ENCODE measurements around the gene GUF1.
"Not testable (repeated sequence)": the region's sequence is repeated elsewhere in the genome, so short reads cannot be mapped to it uniquely, and the experiment has no call there.

Gene GUF1

DNA sequence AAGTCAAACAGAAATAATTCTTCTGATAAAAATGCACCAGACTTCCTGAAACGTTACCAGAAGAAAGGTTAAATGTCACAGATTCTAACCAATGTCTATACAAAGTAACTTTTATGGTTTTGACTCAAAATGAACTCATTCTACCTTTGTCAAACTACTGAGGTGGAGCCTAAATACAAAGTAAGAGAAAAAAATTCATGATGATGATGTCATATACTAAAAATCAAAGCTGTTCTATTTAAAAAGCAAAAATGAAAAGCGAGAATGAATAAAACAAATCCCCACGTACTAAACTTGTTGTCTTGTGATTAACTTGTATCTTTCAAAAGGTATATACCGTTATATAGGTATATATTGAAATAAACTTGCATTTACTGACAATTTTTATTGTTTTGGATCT, 26.5 kb downstream of the GUF1 start:
- no peak for DNase-seq

DNA sequence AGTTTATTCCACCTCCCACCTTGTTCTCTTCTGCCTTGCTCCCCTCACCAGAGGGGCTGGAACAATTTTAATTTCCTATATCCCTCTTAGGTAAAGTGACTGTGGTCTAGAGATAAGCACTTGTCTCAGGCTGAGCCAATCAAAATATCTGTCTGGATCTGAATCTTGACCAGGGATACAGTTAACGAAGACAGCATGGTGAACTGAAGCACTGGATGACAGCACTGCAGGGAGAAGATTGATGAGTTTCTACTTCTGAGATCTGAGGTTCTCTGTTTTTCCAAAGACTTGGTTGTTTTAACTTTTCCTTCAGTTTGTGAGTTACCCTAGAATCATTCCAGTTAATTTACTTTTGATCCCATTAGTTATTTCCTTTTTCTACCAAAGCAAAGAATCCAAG, 34.9 kb downstream of the GUF1 start:
- DNase-seq, result no peak

DNA sequence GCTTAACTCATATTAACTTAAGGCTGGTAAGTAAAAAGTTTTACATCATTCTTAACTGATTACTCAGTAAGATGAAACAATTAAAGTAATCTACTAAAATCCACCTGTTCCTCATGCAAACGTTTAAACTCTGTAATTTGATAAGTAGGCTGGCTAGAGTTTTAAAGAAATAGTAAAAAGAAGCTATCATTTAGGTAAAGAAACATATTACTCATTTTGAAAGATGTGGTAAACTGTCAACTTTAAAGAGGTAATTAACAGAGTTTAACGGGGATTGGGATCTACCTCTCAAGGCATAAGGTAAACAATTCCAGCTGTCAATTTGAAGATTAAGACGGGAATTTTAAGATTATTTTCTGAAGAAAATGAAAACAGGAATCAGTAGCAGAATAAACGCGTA, 38.4 kb downstream of the GUF1 start:
- no peak for DNase-seq

DNA sequence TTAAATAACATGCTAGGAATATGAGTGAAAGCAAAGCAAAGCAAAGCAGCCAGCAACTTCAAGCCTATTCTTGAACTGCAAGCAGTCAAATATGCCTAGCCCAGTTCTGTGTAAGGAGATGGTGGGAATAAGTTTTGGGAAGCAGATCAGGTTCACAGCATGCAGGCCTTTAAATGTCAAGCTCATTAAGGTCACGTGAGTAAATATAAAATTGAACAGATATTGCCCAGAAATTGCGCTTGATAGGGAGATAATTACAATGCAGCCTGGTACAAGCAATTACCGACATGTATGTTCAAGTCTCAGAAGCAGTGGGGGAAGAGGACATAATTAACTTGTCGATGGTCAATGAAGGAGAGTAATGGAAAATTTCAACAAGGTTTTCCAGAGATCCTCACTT, 42.2 kb downstream of the GUF1 start:
- no peak for DNase-seq

DNA sequence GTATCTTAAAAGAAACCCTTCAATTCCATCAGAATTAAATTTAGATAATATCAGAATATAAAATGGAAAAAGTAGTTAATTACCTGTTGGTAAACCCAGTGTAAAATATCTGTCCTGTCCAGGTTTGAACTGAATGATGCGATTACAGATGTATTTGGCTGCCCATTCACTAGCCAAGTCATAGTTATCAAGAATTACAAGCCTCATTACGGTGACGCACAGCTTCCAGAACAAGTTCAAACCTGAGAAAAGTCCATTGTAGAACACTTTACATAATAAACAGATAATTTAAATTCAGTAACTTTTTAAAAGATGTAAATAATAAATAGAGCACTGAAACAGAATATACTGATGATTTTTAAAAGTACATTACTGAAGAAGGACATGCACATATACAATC, 43.8 kb downstream of the GUF1 start:
- no peak for DNase-seq

DNA sequence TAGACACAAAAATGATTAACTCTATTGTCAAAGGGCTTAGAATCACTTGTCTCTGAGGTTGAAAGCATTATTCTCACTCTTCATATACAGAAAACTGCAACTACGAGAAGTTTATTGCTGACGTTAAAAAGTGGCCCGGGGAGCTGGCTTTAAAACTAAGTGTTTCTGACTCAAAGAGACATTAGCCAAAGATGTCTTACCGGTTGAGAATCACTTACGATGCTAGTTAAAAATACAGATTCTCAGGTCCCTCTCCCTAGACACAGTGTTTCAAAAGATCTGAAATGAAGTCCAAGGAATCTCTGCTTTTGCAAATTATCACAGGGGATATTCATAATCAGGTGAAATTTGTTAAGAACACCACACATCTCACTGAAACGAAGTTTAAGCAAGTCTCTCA, 46.9 kb downstream of the GUF1 start:
- DNase-seq, result no peak

DNA sequence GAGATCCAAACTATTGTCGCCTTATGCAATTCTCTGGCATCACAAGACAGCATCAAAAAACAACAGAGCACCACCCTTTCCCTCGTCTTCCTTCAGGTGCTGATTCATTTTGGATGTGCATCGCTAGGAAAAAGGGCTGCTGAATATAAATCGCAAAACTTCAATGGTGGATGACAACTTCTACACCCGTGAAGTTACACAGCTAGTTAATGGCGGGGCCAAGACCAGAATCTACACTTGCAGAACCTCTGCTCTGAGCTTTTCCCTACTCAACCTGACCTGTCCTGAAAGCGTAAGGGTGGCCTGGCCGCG, 47.5 kb downstream of the GUF1 start:
- no peak for DNase-seq

DNA sequence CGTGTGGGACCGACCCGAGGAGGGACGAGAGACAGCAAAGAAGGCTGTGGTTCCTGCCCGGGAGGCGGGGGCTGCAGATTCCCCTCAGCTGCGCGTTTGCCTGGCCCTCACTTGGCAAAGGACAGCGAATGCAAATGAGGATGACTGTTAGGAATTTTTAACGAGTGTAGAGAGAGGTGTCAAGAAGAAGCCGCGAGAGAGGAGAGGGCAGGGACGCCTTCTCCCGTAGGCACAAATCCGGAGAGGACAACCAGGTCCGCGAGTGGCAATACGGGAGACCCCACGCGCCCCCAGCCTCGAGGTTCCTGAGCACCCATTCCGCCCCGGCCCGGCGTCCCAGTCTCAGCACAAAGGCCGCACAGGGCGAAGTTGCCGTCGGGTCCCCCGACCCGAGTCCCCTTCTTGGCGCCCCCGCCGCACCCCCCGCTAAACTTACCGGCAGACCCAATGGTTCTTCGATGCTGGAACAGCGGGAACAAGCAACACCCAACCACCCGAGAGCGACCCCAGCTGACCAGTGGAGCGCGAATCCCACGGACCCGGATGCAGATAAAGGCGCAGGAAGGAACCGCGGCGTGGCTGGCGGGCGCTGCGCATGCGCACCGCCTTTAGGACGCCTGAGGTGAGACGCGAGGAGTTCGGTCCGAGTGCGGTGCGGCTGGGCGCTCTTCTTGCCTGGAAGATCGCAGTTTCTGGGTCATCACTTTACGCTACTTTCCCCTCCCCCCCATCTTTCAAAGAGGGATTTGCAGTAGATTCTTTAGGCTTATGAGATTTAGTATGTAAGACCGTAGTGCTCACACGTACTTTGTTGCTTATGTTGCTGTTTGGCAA, 48.0 kb downstream of the GUF1 start, which contains the start of gene GNPDA2:
TSS of gene GNPDA2 (minus strand) at position 519 of the 834 bp plus-strand sequence. CDS start 4,349 bp downstream, outside the sequence.
- peak; percentile 28 for DNase-seq

DNA sequence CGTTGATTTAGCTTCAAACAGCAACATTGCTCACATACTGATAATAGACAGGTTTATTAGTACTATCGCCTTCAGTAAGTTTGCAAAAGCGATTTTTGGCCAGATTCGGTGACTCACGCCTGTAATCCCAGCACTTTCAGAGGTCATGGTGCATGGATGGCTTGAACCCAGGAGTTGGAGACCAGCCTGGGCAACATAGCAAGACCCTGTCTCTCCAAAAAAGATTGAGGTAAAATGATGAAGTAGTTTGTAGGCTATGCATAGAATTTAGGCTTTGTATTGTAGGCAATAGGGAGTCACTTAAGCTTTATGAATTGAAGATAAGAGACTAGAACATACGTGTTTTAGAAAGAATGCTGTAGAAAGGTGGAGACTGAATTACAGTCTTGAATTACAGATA, 49.3 kb downstream of the GUF1 start:
- DNase-seq, result no peak

DNA sequence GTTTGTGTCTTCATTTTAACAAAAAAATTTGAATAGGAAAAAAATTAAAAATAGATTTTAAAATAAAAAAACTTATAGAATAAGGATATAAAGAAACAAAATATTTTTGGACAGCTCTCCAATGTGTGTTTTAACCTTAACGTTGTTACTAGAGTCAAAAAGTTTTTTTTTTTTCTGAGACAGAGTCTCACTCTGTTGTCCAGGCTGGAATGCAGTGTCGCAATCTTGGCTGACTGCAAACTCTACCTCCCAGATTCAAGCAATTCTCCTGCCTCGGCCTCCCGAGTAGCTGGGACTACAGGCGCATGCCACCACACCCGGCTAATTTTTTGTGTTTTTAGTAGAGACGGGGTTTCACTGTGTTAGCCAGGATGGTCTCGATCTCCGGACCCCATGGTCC, 50.5 kb downstream of the GUF1 start:
- not testable (repeated sequence) for DNase-seq

DNA sequence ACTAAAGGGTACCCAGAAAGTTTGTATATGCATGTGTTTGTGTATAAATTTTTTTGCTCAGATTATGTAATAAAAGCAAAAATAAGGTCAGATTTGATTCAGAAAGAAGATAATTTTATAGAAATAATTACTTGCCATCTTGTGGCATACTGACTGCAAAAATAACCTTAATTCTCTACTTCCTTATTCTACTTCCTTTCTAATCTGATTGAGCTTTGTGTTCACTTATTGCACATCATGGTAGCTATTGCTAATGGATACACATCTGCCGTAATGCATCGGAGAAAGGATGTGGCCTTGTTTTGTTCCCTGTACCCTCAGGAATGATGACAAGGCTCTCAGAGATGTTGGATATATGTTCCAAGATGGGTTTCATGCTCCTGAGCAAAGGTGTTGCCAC, 58.7 kb downstream of the GUF1 start:
- no peak for DNase-seq

DNA sequence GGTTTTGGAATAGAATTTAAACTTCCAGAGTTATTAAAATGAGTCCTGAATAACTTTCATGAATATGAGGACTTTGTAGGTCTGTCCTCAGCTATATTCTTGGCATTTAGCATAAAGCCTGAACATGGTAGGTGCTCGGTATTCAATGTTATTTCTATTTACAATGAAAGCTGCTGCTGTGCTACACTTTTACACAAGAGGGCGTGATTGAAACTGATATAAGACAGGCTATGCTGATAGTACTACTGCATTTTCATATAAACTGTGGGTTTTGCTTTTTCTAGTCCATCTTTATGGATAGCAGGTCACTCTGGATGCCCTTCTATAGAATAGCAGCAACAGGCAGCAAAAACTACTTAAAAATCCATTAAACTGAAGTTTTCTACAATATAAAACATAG, 60.4 kb downstream of the GUF1 start:
- DNase-seq, result no peak

DNA sequence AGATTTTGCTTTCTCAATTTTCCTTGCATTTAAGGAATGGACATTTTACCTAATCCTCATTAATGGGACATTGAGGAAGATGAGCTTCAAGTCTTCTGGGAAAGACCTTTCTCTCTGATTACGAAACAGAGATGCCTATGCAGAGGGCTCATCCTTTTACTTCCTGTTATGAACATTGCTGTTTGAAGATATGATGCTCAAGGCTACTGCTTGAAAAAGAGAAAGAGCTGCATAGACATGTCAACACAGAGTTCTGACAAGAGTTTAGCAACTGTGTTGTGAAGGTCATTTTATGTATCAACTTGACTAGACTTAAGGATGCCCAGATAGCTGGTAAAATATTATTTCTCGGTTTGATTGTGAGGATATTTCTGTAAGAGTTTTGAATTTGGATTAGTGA, 62.0 kb downstream of the GUF1 start:
- DNase-seq, result no peak

Data from GOT3 (cell line).